Spleen (tissue), 11 donors: ENCODE data around the gene RBM42. TPM values are rescaled to one million over a fixed set of nuclear protein-coding genes. Genes with fewer than 3 reads are reported as not detected.
A peak's percentile ranks its signal among the peaks of the same experiment; 100 is the strongest.

ENCODE experiments used
- DNase-seq: peaks from one replicate; pipeline ENCODE4 v3.0.0-alpha.2; 2020
- H3K27ac ChIP-seq, 8 donors: fragments of 200-600 bp; sonication (generic) in 7 of 8; 1 replicate in 4 of 8; 2 replicates in 4 of 8; pipeline versions ENCODE4 v1.5.0 to v1.8.0; 2016 to 2021; ENCODE audit warnings: inconsistent platforms in 4 of 8, mild to moderate bottlenecking in 4 of 8, moderate library complexity in 1 of 8
- H3K27me3 ChIP-seq, 7 donors: fragments of 200-600 bp; sonication (generic) in 6 of 7; replicated peaks in 1 of 7; 1 replicate in 4 of 7; 2 replicates in 3 of 7; pipeline versions ENCODE4 v1.5.0 to v1.8.0; 2016 to 2021; ENCODE audit warnings: inconsistent platforms in 3 of 7, mild to moderate bottlenecking in 1 of 7
- H3K36me3 ChIP-seq, 6 donors: fragments of 200-600 bp; sonication (generic) in 5 of 6; 1 replicate in 4 of 6; 2 replicates in 2 of 6; pipeline versions ENCODE4 v1.5.0 to v1.8.0; 2016 to 2021; ENCODE audit warnings: inconsistent platforms in 2 of 6
- H3K4me1 ChIP-seq, 6 donors: fragments of 200-600 bp; sonication (generic) in 5 of 6; 1 replicate in 3 of 6; 2 replicates in 3 of 6; pipeline versions ENCODE4 v1.5.0 to v1.8.0; 2016 to 2021; ENCODE audit warnings: inconsistent platforms in 3 of 6
- H3K4me3 ChIP-seq, 8 donors: fragments of 200-600 bp; sonication (generic) in 7 of 8; 1 replicate in 4 of 8; 2 replicates in 4 of 8; pipeline versions ENCODE4 v1.5.0 to v1.8.0; 2016 to 2021; ENCODE audit warnings: inconsistent platforms in 4 of 8, mild to moderate bottlenecking in 4 of 8, moderate library complexity in 2 of 8
- H3K9me3 ChIP-seq, 8 donors: fragments of 200-600 bp; sonication (generic) in 7 of 8; 1 replicate in 4 of 8; 2 replicates in 4 of 8; pipeline versions ENCODE4 v1.5.0 to v1.8.0; 2016 to 2021; ENCODE audit warnings: inconsistent platforms in 4 of 8
- POLR2A ChIP-seq, 3 donors: fragments of 450-650 bp; IDR thresholded peaks; one replicate each; pipeline ENCODE4 v1.5.1; 2017; ENCODE audit warnings: antibody characterized with exemption in 3 of 3, mild to moderate bottlenecking in 1 of 3
- POLR2AphosphoS5 ChIP-seq, 3 donors: sonication (generic); formaldehyde crosslinking; IDR thresholded peaks; one replicate each; pipeline ENCODE4 v1.5.1; 2017; ENCODE audit warnings: antibody characterized with exemption in 3 of 3
- WGBS, 5 donors: extraction: QIAGEN DNeasy Blood & Tissue Kit in 3 of 5; methylation state at CpG; one replicate each; pipeline versions ENCODE4 v1.1.5 to v1.1.7; 2013 to 2018; 5-methylcytosine and 5-hydroxymethylcytosine counted together
- intact Hi-C: fragments of 100-400 bp; cut with DNase I; formaldehyde crosslinking; loops from one replicate; pipeline ENCODE4 v1.15.0; 2023; ENCODE audit warnings: low total_unique reads
- polyA plus RNA-seq, 3 donors: library from polyadenylated mRNA; stranded (reverse); fragments of 200-250 nt; gene quantifications; one replicate each; pipeline ENCODE4 v1.2.1, GENCODE V29; 2013
- total RNA-seq, 7 donors: library from RNA; depleted of rRNA in 3 of 7; stranded (reverse); fragments of >200 nt in 3 of 7; fragmentation: NEBNext Ultra II Directional in 4 of 7; extraction: Animal tissue kit (Norgen Biotek cat#: 25700) in 4 of 7; gene quantifications; one replicate each; pipeline versions ENCODE4 v1.1.0 to v1.2.1, GENCODE V29; 2016 to 2021
- TF ChIP-seq, protein P1 (sequence below), 11 experiments: fragments of 200-600 bp in 7 of 11; fragments of 450-650 bp in 4 of 11; sonication (generic) in 4 of 11; IDR thresholded peaks in 8 of 11; conservative IDR thresholded peaks in 3 of 11; 1 replicate in 7 of 11; 2 replicates in 4 of 11; pipeline versions ENCODE4 v1.4.0 to v1.8.0; 2016 to 2021; ENCODE audit warnings: antibody characterized with exemption in 11 of 11, inconsistent platforms in 4 of 11, mild to moderate bottlenecking in 1 of 11
- donor health status: healthy with polysubstance abuse.
- donor health status: DM: no; HTN: no; CAD: no; lungs with moderate emphysema.
- donor health status: DM: no; HTN: no; CAD: no.
- donor health status: Bipolar disorder and iron deficiency.
- donor health status: healthy.
- donor health status: DM: no; HTN: no; CAD: no.
- donor health status: DM: yes; HTN: yes; CAD: no.

RBM42 gene
- total and polyA plus RNA-seq, 10 donors, result 48.2 to 71.9 (median 59.4) TPM

GRCh38 chr19:35666251-35666913 is 37.5 kb downstream of the RBM42 start, which contains the start of gene UPK1A:
UPK1A (plus strand) TSS chr19:35666517; CDS start chr19:35666813, 296 bp downstream.
- no peak for TF ChIP-seq POLR2A (IDR thresholded peaks at IDR 0.05)
- TF ChIP-seq POLR2AphosphoS5 (IDR thresholded peaks at IDR 0.05), result peak in 1 of 3 donors; percentile 47
- TF ChIP-seq, protein P1, sequence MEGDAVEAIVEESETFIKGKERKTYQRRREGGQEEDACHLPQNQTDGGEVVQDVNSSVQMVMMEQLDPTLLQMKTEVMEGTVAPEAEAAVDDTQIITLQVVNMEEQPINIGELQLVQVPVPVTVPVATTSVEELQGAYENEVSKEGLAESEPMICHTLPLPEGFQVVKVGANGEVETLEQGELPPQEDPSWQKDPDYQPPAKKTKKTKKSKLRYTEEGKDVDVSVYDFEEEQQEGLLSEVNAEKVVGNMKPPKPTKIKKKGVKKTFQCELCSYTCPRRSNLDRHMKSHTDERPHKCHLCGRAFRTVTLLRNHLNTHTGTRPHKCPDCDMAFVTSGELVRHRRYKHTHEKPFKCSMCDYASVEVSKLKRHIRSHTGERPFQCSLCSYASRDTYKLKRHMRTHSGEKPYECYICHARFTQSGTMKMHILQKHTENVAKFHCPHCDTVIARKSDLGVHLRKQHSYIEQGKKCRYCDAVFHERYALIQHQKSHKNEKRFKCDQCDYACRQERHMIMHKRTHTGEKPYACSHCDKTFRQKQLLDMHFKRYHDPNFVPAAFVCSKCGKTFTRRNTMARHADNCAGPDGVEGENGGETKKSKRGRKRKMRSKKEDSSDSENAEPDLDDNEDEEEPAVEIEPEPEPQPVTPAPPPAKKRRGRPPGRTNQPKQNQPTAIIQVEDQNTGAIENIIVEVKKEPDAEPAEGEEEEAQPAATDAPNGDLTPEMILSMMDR (IDR thresholded peaks at IDR 0.05 in 8 of 11, conservative IDR thresholded peaks at IDR 0.05 in 3 of 11), result no peak
- Histone ChIP-seq H3K27me3 (peaks cover 0 to 15% (median 0%) of the 10 kb centered on the region in 7 donors), H3K4me3 (no peak within 1 kb of the TSS), H3K27ac (no peak within 1 kb of the TSS), H3K9me3 (no peaks in the 10 kb centered on the region), H3K36me3 (peaks cover 0 to 48% (median 2%) of the 10 kb centered on the region in 6 donors), H3K4me1 (no peaks in the 10 kb centered on the region)
- intact Hi-C loops, result no loop called here
- 74 to 85% (median 76%) methylated on average over 14 to 16 of the region's 16 CpGs for WGBS, 5 donors
- DNase-seq, result no peak

- DNase-seq, result no peak
- H3K9me3 ChIP-seq, result no peaks in the 10 kb centered on the region
- intact Hi-C loops, result no loop called here
- TF ChIP-seq, protein P1 (IDR thresholded peaks at IDR 0.05 in 8 of 11, conservative IDR thresholded peaks at IDR 0.05 in 3 of 11), result no peak
- TF ChIP-seq POLR2A (IDR thresholded peaks at IDR 0.05) (no peak), POLR2AphosphoS5 (IDR thresholded peaks at IDR 0.05) (no peak)
- H3K4me3 ChIP-seq, result no peak overlapping the region
- 72 to 87% (median 76%) methylated on average over 6 of the region's 6 CpGs for WGBS, 5 donors
- no peak overlapping the region for H3K27ac ChIP-seq
- H3K36me3 ChIP-seq, result peaks cover 0 to 16% (median 2%) of the 10 kb centered on the region in 6 donors
- H3K27me3 ChIP-seq, result peaks cover 0 to 47% (median 19%) of the 10 kb centered on the region in 7 donors
- peaks cover 0 to 13% (median 9%) of the 10 kb centered on the region in 6 donors for H3K4me1 ChIP-seq
Observed at GRCh38 chr19:35669566-35669965, 40.7 kb downstream of the RBM42 start.

DNA sequence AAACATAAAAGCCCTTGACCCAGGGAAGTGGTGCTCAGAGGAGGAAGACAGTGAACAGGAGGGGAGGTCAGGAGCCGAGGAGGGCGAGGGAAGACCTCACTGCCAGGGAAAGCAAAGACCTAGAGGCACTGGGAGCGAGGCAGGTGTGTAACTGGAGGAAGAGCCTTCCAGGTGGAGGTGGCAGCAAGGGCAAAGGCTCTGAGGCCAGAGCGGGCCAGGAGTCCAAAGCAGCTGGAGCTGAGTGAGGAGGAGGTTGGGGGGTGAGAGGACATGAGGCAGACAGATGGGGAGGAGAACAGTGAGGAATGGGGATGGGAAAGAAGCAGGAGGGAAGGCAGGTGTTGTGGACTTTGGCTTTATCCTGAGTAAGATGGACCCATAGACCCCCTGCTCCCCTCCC is 41.1 kb downstream of the RBM42 start:
- TF ChIP-seq POLR2A (IDR thresholded peaks at IDR 0.05), result no peak
- no peak for TF ChIP-seq POLR2AphosphoS5 (IDR thresholded peaks at IDR 0.05)
- TF ChIP-seq, protein P1 (IDR thresholded peaks at IDR 0.05 in 8 of 11, conservative IDR thresholded peaks at IDR 0.05 in 3 of 11), result no peak
- intact Hi-C loops, result no loop called here
- no peak for DNase-seq
- Histone ChIP-seq H3K4me1 (peaks cover 0 to 13% (median 9%) of the 10 kb centered on the region in 6 donors), H3K36me3 (peaks cover 0 to 12% (median 1%) of the 10 kb centered on the region in 6 donors), H3K4me3 (no peak overlapping the region), H3K27ac (no peak overlapping the region), H3K9me3 (no peaks in the 10 kb centered on the region), H3K27me3 (peaks cover 0 to 49% (median 19%) of the 10 kb centered on the region in 7 donors)
- WGBS, 5 donors, result 56 to 70% (median 58%) methylated on average over 4 of the region's 4 CpGs

- Histone ChIP-seq H3K4me3 (no peak overlapping the region), H3K27me3 (peaks cover 0 to 56% (median 19%) of the 10 kb centered on the region in 7 donors), H3K9me3 (no peaks in the 10 kb centered on the region), H3K27ac (no peak overlapping the region), H3K4me1 (peaks cover 0 to 13% (median 9%) of the 10 kb centered on the region in 6 donors), H3K36me3 (peaks cover 0 to 5% (median 0%) of the 10 kb centered on the region in 6 donors)
- TF ChIP-seq POLR2AphosphoS5 (IDR thresholded peaks at IDR 0.05), result no peak
- TF ChIP-seq, protein P1 (IDR thresholded peaks at IDR 0.05 in 8 of 11, conservative IDR thresholded peaks at IDR 0.05 in 3 of 11), result no peak
- TF ChIP-seq POLR2A (IDR thresholded peaks at IDR 0.05), result no peak
- DNase-seq, result no peak
- intact Hi-C loops, result no loop called here
- 72 to 95% (median 77%) methylated on average over 1 of the region's 1 CpG for WGBS, 5 donors
Observed at GRCh38 chr19:35670686-35671085, 41.9 kb downstream of the RBM42 start.
